Muscle of arm (tissue), 12 donors: ENCODE results near the gene BNC2. TPM values are rescaled to one million over a fixed set of nuclear protein-coding genes. Genes with fewer than 3 reads are reported as not detected.
"Not testable (repeated sequence)": the region's sequence is repeated elsewhere in the genome, so short reads cannot be mapped to it uniquely, and the experiment has no call there.

Experiments used
- DNase-seq: peaks from one replicate; pipeline ENCODE4 v3.0.0-alpha.2; 2013
- polyA plus RNA-seq, 12 donors: library from polyadenylated mRNA; unstranded; fragments of 120-200 nt; gene quantifications; one replicate each; pipeline ENCODE4 v1.2.1, GENCODE V29; 2013; ENCODE audit not compliant: insufficient read length in 12 of 12

BNC2 gene
- polyA plus RNA-seq, 12 donors, result 4.5 to 19.4 (median 6.8) TPM; not detected in 1

DNA sequence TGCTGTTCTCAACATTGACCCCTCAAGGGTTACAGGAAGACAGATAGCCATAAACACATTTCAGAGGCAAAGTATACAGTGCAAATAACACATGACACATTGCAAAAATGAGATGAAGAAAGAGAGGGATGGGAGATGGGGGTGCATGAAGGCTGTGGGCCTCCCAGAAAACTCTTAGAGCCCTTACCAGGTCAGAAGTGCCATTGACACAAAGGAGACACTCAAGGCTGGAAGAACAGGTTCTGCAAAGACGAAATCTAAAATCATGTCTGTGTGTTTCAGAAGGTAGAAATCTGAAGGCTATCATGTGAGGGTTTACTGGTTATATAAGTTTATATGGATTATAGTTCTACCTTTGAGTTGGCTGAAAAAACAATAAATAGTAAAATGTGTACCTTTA, 318.8 kb downstream of the BNC2 start:
- DNase-seq, result no peak

GRCh38 chr9:16545639-16546038, 324.8 kb downstream of the BNC2 start:
- no peak for DNase-seq

DNA sequence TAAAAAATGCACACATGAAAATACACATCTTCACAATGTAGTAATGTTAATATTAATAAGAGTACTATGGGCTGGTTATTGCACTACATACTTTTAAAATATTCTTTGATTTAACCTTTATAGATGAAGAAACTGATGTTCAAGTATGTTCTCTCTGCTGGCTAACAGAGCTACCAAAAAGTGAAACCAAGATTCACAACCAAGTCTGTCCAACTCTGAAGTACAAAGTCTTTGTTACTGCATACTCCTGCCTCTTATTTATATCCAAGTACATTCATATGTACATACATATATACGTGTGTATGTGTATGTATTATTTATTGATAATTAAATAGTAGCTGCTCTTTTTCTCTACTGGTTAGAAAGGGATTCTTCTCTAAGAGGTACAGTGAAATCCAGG, 325.6 kb downstream of the BNC2 start:
- DNase-seq, result no peak

DNA sequence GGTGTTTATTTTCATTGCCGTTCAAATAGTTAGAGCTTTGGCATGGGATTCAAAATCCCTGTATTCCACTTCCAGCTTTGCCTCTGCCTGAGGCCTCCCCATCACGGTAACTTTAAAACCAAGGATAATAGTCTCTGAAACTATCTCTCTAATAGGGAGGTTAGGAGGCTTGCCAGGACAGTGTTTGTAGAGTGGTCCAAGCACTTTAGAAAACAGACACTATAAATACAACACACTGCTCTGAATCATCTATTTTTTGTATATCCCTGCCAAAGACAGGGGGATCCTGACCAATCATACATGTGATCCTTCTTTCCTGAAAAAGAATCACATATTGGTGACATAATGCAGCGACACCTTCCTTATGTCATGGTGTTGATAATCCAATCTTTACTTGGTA, 326.8 kb downstream of the BNC2 start:
- DNase-seq, result peak; percentile 29

DNA sequence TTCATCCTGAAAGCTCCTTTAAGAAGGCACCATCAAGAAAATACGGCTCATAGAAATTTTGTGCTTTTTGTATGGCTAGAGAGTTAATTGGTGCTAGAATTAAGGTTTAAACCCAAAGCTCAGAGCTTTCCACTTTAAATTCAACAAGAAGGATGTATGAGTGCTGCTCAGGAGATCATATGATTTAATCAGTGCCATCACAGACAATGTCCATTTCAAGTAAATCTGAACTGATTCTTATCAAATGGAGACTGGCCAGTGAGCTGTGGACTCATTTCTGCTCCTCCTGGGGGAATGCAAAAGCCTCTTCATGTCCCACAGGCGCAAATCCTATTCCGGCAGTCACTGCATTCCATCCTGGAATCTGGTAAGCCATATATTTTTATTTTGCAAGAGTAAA, 327.2 kb downstream of the BNC2 start:
- no peak for DNase-seq

DNA sequence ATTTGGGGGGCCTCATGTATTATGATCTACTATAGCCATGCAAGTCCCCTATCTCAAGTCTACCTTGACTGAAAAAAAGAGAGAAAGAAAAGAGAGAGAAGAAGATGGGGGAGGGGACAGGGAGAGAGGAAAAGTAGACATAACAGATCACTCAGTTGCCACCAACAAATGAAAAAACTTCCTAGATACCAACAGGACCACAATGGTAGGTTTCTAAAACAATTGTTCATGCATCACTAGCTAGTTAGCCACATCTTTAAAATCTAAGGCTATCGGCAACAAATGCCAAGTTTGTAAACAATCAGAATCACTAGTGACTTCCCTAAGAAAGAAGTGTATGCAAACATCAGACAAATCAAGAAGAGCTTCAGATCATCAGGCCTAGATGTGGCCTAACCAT, 328.2 kb downstream of the BNC2 start:
- no peak for DNase-seq

DNA sequence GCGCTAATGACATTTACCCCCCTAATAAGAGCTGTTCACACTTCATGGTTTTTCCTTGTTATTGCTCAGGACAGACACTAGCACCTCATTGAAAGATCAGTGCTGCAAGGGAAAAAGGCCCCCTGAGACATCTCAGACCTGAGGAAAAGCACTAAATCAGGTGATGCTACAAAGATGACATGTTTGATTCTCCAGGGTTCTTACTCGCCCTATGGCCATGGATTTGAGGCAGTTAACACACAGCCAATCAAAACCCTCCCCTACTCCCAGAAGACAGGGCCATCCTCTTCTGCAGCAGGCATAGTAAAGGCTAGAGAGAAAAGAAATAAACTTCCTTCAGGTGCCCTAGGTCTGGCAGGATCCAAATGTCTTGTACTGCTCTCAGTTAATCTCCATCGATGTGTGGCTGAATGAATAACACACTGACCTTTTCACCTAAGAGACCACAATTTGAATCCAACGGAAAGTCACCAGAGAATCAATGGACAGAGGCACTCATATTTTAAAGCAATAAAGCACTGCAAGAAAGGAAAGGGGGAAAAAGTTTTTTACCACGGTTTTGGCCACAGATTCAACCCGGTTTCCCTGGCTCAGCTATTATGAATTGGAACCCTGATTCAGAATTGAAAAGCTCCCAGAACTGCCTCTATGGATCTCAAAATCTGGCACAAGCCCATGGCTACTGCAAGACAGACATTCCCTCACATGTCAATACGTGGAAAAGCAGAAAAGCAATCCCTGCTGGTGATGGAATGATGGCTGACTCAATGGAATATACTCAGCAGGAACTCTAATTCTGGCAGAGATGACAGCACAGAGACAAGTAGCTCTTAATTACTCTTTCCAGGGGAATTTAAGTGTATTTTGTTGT, 329.5 kb downstream of the BNC2 start:
- DNase-seq, result peak; percentile 88

GRCh38 chr9:16539626-16540025, 330.8 kb downstream of the BNC2 start:
- DNase-seq, result not testable (repeated sequence)

- DNase-seq, result no peak
Measured at GRCh38 chr9:16535555-16535954, 334.9 kb downstream of the BNC2 start.

DNA sequence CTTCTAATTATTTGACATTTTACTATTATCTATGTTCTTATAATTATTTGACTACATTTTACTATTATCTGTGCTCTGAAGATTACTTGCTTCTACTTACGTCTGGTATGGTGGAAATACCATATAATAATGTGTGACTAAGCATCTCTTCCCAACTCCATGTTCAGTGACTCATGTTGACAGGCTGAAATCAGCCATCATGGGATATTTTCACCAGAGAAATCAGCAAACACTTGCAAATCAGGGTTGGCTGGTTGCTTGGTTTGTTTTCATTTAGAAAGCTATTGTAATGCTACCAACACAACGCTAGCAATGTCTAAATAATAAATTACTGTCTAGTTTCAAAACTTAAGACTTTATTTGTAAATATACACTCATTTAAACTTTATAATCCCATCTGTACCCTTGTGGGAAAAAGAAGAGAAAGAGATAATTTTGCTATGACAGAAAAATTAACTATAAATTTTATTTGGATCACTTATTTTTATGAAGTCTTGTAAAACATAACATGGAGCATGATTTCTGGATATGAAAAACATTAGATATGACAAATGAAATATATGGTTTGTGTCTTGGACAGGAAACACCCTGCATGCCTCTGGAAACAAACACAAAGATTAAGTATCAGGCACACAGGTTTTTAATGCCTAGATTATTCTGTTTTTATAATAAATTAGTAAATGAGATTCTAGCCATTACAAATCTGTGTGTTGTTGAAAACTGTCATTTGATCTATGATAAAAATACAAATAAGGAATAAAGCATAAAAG, 337.6 kb downstream of the BNC2 start:
- DNase-seq, result no peak

GRCh38 chr9:16532272-16532671, 338.2 kb downstream of the BNC2 start:
- no peak for DNase-seq

- no peak for DNase-seq
Measured at GRCh38 chr9:16530669-16531642, 339.5 kb downstream of the BNC2 start.

GRCh38 chr9:16527573-16527972, 342.9 kb downstream of the BNC2 start:
- DNase-seq, result no peak

- no peak for DNase-seq
Measured at GRCh38 chr9:16526380-16526779, 344.1 kb downstream of the BNC2 start.

GRCh38 chr9:16524823-16525222, 345.6 kb downstream of the BNC2 start:
- DNase-seq, result no peak

DNA sequence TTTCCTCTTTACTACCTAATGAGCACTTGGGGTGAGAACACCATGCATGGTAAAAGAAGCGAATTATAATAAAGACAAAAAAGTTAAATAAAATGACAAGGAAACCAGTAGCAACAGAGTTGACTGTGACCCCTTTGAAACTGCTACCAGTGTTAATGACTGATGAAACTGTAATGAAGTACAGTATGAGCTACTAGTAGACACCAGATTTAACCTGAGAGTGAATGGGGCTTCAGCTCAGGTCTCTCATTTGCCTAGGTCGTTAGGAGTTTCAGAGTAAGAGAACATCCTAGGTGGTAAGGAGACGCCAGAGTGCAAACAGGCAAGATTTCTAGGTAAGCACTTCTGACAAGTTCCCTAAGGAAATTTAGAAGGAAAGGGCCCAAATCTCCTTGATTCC, 346.4 kb downstream of the BNC2 start:
- DNase-seq, result no peak

DNA sequence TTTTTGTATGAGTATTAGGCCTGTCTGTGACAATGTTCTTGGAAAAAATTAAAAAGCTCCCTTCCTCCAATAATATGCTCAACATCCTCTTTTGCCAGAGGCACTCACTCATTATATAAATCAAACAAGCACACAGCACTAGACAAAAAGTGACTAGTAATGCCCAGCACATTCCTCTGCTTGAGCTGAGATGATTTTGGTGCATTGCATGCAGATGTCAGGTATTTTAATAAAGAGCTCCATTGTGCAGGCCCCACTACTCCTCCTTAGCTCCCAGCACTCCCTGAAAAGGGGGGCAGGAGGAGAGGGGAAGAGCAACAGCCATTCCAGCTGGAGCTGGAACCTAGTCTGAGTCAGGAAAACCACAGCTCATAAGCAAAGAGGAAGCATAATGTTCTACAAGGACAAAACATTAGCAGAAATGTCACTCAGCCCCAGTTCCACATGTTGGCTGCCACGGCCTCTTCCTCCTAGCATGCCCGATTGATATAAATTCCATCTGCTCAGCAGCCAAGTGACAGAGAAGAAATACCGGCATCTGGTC, 348.5 kb downstream of the BNC2 start:
- DNase-seq, result peak; percentile 86

- DNase-seq, result no peak
Measured at GRCh38 chr9:16519001-16519400, 351.5 kb downstream of the BNC2 start.

- DNase-seq, result no peak
Measured at GRCh38 chr9:16516891-16517290, 353.6 kb downstream of the BNC2 start.

GRCh38 chr9:16515879-16516301, 354.6 kb downstream of the BNC2 start:
- peak; percentile 58 for DNase-seq

- peak; percentile 10 for DNase-seq
Measured at GRCh38 chr9:16515207-16515606, 355.3 kb downstream of the BNC2 start.

DNA sequence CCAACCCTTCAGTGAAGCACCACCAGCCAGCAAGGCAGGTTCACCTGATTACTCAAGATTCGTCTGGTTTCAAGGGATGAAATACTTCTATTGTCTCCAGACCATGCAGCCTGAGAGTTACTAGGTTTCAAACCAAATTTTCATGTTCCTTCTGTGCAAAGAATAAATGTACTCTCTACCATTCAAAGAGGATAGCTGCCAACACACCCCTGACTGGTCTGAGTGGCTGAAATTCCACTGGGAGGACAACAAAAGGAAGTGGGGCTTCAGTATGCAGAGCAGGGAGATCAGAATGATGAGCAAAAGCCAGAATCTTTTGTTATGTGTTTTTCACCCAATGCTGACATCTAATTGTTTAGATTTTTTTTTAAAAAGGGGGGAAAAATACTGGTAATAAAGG, 356.3 kb downstream of the BNC2 start:
- DNase-seq, result no peak
